T-cell (primary cell): Measurements from ENCODE around the gene GK. TPM values are rescaled to one million over a fixed set of nuclear protein-coding genes. Genes with fewer than 3 reads are reported as not detected.
"Not testable (repeated sequence)": the region's sequence is repeated elsewhere in the genome, so short reads cannot be mapped to it uniquely, and the experiment has no call there.

Experiments used
- ATAC-seq, 4 experiments: fragments of 200-7000 bp in 3 of 4; fragments of 150-1000 bp in 1 of 4; cut with Tn5 transposase; replicated peaks in 1 of 4; 1 replicate in 3 of 4; 2 replicates in 1 of 4; pipeline ENCODE4 v1.10.0; 2021; ENCODE audit warnings: moderate library complexity in 3 of 4, mild to moderate bottlenecking in 2 of 4, moderate number of reproducible peaks in 1 of 4
- CTCF ChIA-PET, 2 donors: fragments of 300-600 bp; sonication (Branson Sonifier 250); formaldehyde crosslinking; loops; one replicate each; lab custom pipeline; 2022; ENCODE audit warnings: antibody characterized with exemption in 2 of 2; lab: Charles Lee
- POLR2A ChIA-PET, 2 donors: fragments of 300-600 bp; sonication (Branson Sonifier 250); formaldehyde crosslinking; loops; one replicate each; lab custom pipeline; 2022; ENCODE audit warnings: antibody characterized with exemption in 2 of 2; lab: Charles Lee
- DNase-seq, 35 experiments: peaks; one replicate each; pipeline versions ENCODE4 v3.0.0 to v3.0.0-alpha.2; 2013 to 2023
- H3K27ac ChIP-seq: one replicate; pipeline ENCODE4 v1.5.1; 2013; ENCODE audit warnings: low read length
- H3K27me3 ChIP-seq, 2 experiments: replicated peaks in 1 of 2; 1 replicate in 1 of 2; 2 replicates in 1 of 2; pipeline versions ENCODE4 v1.6.1 to v1.7.0; 2013; ENCODE audit warnings: low read length in 1 of 2, mixed read lengths in 1 of 2; ENCODE audit not compliant: control insufficient read depth in 2 of 2, insufficient read depth in 2 of 2; ENCODE audit errors: extremely low read depth in 1 of 2
- H3K36me3 ChIP-seq, 2 donors: 1 replicate in 1 of 2; 2 replicates in 1 of 2; pipeline versions ENCODE4 v1.6.1 to v1.7.0; 2013; ENCODE audit warnings: low read length in 1 of 2; ENCODE audit not compliant: control insufficient read depth in 2 of 2, insufficient read depth in 1 of 2; ENCODE audit errors: extremely low read depth in 1 of 2
- H3K4me1 ChIP-seq, 2 experiments: 1 replicate in 1 of 2; 2 replicates in 1 of 2; pipeline versions ENCODE4 v1.6.1 to v1.7.0; 2013; ENCODE audit warnings: low read length in 2 of 2, mixed read lengths in 1 of 2; ENCODE audit not compliant: insufficient read depth in 2 of 2, control insufficient read depth in 1 of 2; ENCODE audit errors: extremely low read depth in 1 of 2
- H3K4me3 ChIP-seq, 2 donors: 1 replicate in 1 of 2; 2 replicates in 1 of 2; pipeline versions ENCODE4 v1.5.1 to v1.7.0; 2013; ENCODE audit warnings: mild to moderate bottlenecking in 2 of 2, low read length in 1 of 2, moderate library complexity in 1 of 2; ENCODE audit not compliant: control insufficient read depth in 1 of 2; ENCODE audit errors: extremely low read depth in 1 of 2
- H3K9me3 ChIP-seq: 2 replicates; pipeline ENCODE4 v1.7.0; 2013
- H3K27ac Mint-ChIP-seq, 2 donors: one replicate each; pipeline ENCODE4 v1.8.0; 2020 to 2021; ENCODE audit warnings: mild to moderate bottlenecking in 2 of 2, mixed read lengths in 2 of 2
- H3K27me3 Mint-ChIP-seq, 2 donors: one replicate each; pipeline ENCODE4 v1.8.0; 2021 to 2022; ENCODE audit warnings: mixed read lengths in 2 of 2
- H3K36me3 Mint-ChIP-seq: one replicate; pipeline ENCODE4 v1.8.0; 2021; ENCODE audit warnings: mixed read lengths
- H3K4me1 Mint-ChIP-seq, 3 donors: one replicate each; pipeline ENCODE4 v1.8.0; 2020 to 2022; ENCODE audit warnings: mixed read lengths in 3 of 3, mild to moderate bottlenecking in 1 of 3
- H3K4me3 Mint-ChIP-seq, 3 donors: one replicate each; pipeline ENCODE4 v1.8.0; 2020 to 2022; ENCODE audit warnings: mild to moderate bottlenecking in 3 of 3, mixed read lengths in 3 of 3, moderate library complexity in 3 of 3
- H3K9me3 Mint-ChIP-seq, 3 donors: one replicate each; pipeline ENCODE4 v1.8.0; 2020 to 2022; ENCODE audit warnings: mixed read lengths in 3 of 3
- WGBS: methylation state at CpG from one replicate; pipeline ENCODE4 v1.1.5; 2013; ENCODE audit warnings: missing lambda C conversion rate; ENCODE audit not compliant: insufficient coverage; 5-methylcytosine and 5-hydroxymethylcytosine counted together
- total RNA-seq, 35 experiments: library from RNA in 6 of 35; stranded (reverse) in 6 of 35; fragments of 120-200 nt in 1 of 35; gene quantifications; one replicate each; pipeline versions ENCODE4 v1.2.1 to v1.2.4 and lab custom pipeline; 2013 to 2026

Gene GK
- total RNA-seq, 5 donors from 2014 or later (not counting 1 experiment from before 2014, with no cell fraction given): 3.1 to 6.8 (median 5.3) TPM

- Mint-ChIP-seq H3K9me3 (no peaks in the 10 kb centered on the region), H3K36me3 (peaks cover 24% of the 10 kb centered on the region), H3K4me1 (no peaks in the 10 kb centered on the region), H3K27ac (no peak overlapping the region), H3K27me3 (no peaks in the 10 kb centered on the region), H3K4me3 (no peak overlapping the region)
- Histone ChIP-seq H3K27ac (no peak overlapping the region), H3K4me3 (no peak overlapping the region), H3K9me3 (no peaks in the 10 kb centered on the region), H3K27me3 (no peaks in the 10 kb centered on the region), H3K36me3 (no peaks in the 10 kb centered on the region), H3K4me1 (no peaks in the 10 kb centered on the region)
- ChIA-PET CTCF (no interaction called here), POLR2A (no interaction called here)
- ATAC-seq (no peak), DNase-seq (no peak)
- WGBS: 100% methylated on average over 1 of the region's 4 CpGs
These were observed 15.4 kb downstream of the GK start for GRCh38 chrX:30668581-30668980.

GRCh38 chrX:30671189-30671588, 18.0 kb downstream of the GK start:
- WGBS: no CpG with 5 or more reads among the region's 3 CpGs
- H3K27ac ChIP-seq, H3K4me1 Mint-ChIP-seq, POLR2A ChIA-PET, H3K27me3 ChIP-seq, H3K9me3 Mint-ChIP-seq, DNase-seq, H3K9me3 ChIP-seq, H3K4me3 ChIP-seq, H3K27me3 Mint-ChIP-seq, ATAC-seq, H3K27ac Mint-ChIP-seq, H3K4me1 ChIP-seq, H3K4me3 Mint-ChIP-seq, H3K36me3 ChIP-seq: not testable (repeated sequence)
- peaks cover 30% of the 10 kb centered on the region for H3K36me3 Mint-ChIP-seq
- CTCF ChIA-PET: interaction anchor here in 1 of 2 donors (0.6 to 0.7 kb wide), 2 partner anchors 37 to 77 kb away, joined by 3 read pairs; no protein-coding TSS in a partner anchor

- Histone ChIP-seq H3K36me3 (no peaks in the 10 kb centered on the region), H3K4me1 (no peaks in the 10 kb centered on the region), H3K27me3 (no peaks in the 10 kb centered on the region), H3K4me3 (no peak overlapping the region), H3K9me3 (no peaks in the 10 kb centered on the region), H3K27ac (no peak overlapping the region)
- WGBS: 100% methylated on average over 1 of the region's 4 CpGs
- no peak overlapping the region for H3K27ac Mint-ChIP-seq
- no peak overlapping the region for H3K4me3 Mint-ChIP-seq
- DNase-seq (no peak), ATAC-seq (no peak)
- no peaks in the 10 kb centered on the region for H3K4me1 Mint-ChIP-seq
- no peaks in the 10 kb centered on the region for H3K9me3 Mint-ChIP-seq
- peaks cover 33% of the 10 kb centered on the region for H3K36me3 Mint-ChIP-seq
- H3K27me3 Mint-ChIP-seq: no peaks in the 10 kb centered on the region
- CTCF ChIA-PET: interaction anchor here in 1 of 2 donors (0.5 kb wide), 1 partner anchor 39 kb away, joined by 7 read pairs; no protein-coding TSS in a partner anchor
- POLR2A ChIA-PET: no interaction called here
These were observed 20.0 kb downstream of the GK start for GRCh38 chrX:30673127-30673796.

- DNase-seq (no peak), ATAC-seq (no peak)
- H3K4me1 ChIP-seq: no peaks in the 10 kb centered on the region
- 100% methylated on average over 1 of the region's 2 CpGs for WGBS
- H3K4me3 Mint-ChIP-seq: no peak overlapping the region
- H3K9me3 ChIP-seq: no peaks in the 10 kb centered on the region
- H3K36me3 ChIP-seq: no peaks in the 10 kb centered on the region
- peaks cover 26% of the 10 kb centered on the region for H3K36me3 Mint-ChIP-seq
- ChIA-PET CTCF (interaction anchor here in 1 of 2 donors (0.5 kb wide), 1 partner anchor 38 kb away, joined by 7 read pairs; no protein-coding TSS in a partner anchor), POLR2A (no interaction called here)
- H3K4me3 ChIP-seq: no peak overlapping the region
- H3K27ac Mint-ChIP-seq: no peak overlapping the region
- no peak overlapping the region for H3K27ac ChIP-seq
- H3K4me1 Mint-ChIP-seq: no peaks in the 10 kb centered on the region
- no peaks in the 10 kb centered on the region for H3K9me3 Mint-ChIP-seq
- no peaks in the 10 kb centered on the region for H3K27me3 Mint-ChIP-seq
- no peaks in the 10 kb centered on the region for H3K27me3 ChIP-seq
These were observed 20.8 kb downstream of the GK start for GRCh38 chrX:30673884-30674598.

- Histone ChIP-seq H3K27me3 (no peaks in the 10 kb centered on the region), H3K36me3 (no peaks in the 10 kb centered on the region), H3K4me3 (no peak overlapping the region), H3K9me3 (no peaks in the 10 kb centered on the region), H3K27ac (no peak overlapping the region), H3K4me1 (no peaks in the 10 kb centered on the region)
- Mint-ChIP-seq H3K27me3 (no peaks in the 10 kb centered on the region), H3K4me3 (no peak overlapping the region), H3K36me3 (peaks cover 30% of the 10 kb centered on the region), H3K4me1 (no peaks in the 10 kb centered on the region), H3K27ac (no peak overlapping the region), H3K9me3 (no peaks in the 10 kb centered on the region)
- no CpG with 5 or more reads among the region's 3 CpGs for WGBS
- DNase-seq (no peak), ATAC-seq (no peak)
- POLR2A ChIA-PET: no interaction called here
- CTCF ChIA-PET: no interaction called here
These were observed 21.6 kb downstream of the GK start for GRCh38 chrX:30674799-30675198.

GRCh38 chrX:30679369-30679768, 26.1 kb downstream of the GK start:
- H3K36me3 ChIP-seq: no peaks in the 10 kb centered on the region
- H3K27me3 ChIP-seq: no peaks in the 10 kb centered on the region
- H3K4me3 Mint-ChIP-seq: no peak overlapping the region
- H3K9me3 ChIP-seq: no peaks in the 10 kb centered on the region
- ATAC-seq (no peak), DNase-seq (no peak)
- no peak overlapping the region for H3K27ac Mint-ChIP-seq
- H3K36me3 Mint-ChIP-seq: peaks cover 21% of the 10 kb centered on the region
- H3K9me3 Mint-ChIP-seq: no peaks in the 10 kb centered on the region
- no peak overlapping the region for H3K4me3 ChIP-seq
- H3K27ac ChIP-seq: no peak overlapping the region
- no peaks in the 10 kb centered on the region for H3K4me1 Mint-ChIP-seq
- ChIA-PET CTCF (interaction anchor here in 1 of 2 donors (0.6 kb wide), 1 partner anchor 15 kb away, joined by 3 read pairs; no protein-coding TSS in a partner anchor), POLR2A (interaction anchor here in 1 of 2 donors (0.6 kb wide), 1 partner anchor 15 kb away, joined by 3 read pairs; no protein-coding TSS in a partner anchor)
- H3K27me3 Mint-ChIP-seq: no peaks in the 10 kb centered on the region
- H3K4me1 ChIP-seq: no peaks in the 10 kb centered on the region
- WGBS: no CpG with 5 or more reads among the region's 6 CpGs
